GM12878 (cell line): ENCODE data around the gene MBNL3.

Experiments
- CHD4 ChIP-seq: fragments of 200-600 bp; sonication (generic); IDR thresholded peaks from 2 replicates; pipeline ENCODE4 v1.6.1; 2016; ENCODE audit warnings: mild to moderate bottlenecking
- CTCF ChIP-seq, 3 experiments: IDR thresholded peaks in 2 of 3; conservative IDR thresholded peaks in 1 of 3; 2 replicates each; pipeline ENCODE4 v1.5.1; 2011; ENCODE audit warnings: low read depth in 3 of 3, low read length in 3 of 3, mild to moderate bottlenecking in 3 of 3, control low read depth in 2 of 3, moderate library complexity in 2 of 3, inconsistent platforms in 1 of 3, mixed read lengths in 1 of 3; ENCODE audit not compliant: control insufficient read depth in 2 of 3, insufficient read depth in 1 of 3; ENCODE audit errors: extremely low read depth in 1 of 3
- EP300 ChIP-seq, 2 experiments: fragments of 150-350 bp in 1 of 2; IDR thresholded peaks; 2 replicates each; pipeline ENCODE4 v1.6.1; 2011 to 2012; ENCODE audit warnings: low read depth in 2 of 2, low read length in 2 of 2, borderline replicate concordance in 1 of 2, improper control_type of control experiment in 1 of 2, inconsistent platforms in 1 of 2; ENCODE audit not compliant: control insufficient read depth in 1 of 2

GRCh38 chrX:132520792-132521191, 32.0 kb upstream of the MBNL3 start:
- TF ChIP-seq CTCF (IDR thresholded peaks at IDR 0.05 in 2 of 3, conservative IDR thresholded peaks at IDR 0.05 in 1 of 3; ENCODE audit: control insufficient read depth in 2 of 3, extremely low read depth in 1 of 3, insufficient read depth in 1 of 3, low read depth in 3 of 3, low read length in 3 of 3) (no peak), CHD4 (no peak), EP300 (IDR thresholded peaks at IDR 0.05; ENCODE audit: borderline replicate concordance in 1 of 2, control insufficient read depth in 1 of 2, low read depth in 2 of 2, low read length in 2 of 2) (no peak)
